GM21737 (cell line): ENCODE results near the gene ECI2.
"Not testable (repeated sequence)": the region's sequence is repeated elsewhere in the genome, so short reads cannot be mapped to it uniquely, and the experiment has no call there.

Source experiments
- ATAC-seq: cut with Tn5 transposase; IDR thresholded peaks from one replicate; pipeline ENCODE4 v1.9.1; 2021; ENCODE audit warnings: mild to moderate bottlenecking, moderate library complexity; ENCODE audit not compliant: unreplicated experiment

Gene ECI2

DNA sequence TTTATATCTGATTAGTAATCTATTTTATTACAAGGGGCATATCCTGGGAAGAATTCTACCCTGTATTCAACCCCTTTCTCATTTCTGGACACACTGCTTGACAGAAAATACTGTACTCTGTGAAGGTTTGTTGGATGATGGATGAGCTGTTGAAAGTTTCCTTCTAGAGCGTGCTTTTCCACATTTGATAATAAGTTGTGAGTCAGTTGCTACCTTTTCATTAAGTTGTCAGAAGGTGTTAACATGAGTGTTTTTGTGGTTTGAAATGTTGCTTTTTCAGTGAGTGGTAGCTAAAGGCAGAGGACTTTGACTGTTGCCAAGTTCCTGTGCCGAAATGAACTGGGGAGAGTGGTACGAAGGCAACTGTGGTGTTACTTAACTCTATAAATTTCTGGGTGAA, 3.9 kb upstream of the ECI2 start:
- no peak for ATAC-seq

DNA sequence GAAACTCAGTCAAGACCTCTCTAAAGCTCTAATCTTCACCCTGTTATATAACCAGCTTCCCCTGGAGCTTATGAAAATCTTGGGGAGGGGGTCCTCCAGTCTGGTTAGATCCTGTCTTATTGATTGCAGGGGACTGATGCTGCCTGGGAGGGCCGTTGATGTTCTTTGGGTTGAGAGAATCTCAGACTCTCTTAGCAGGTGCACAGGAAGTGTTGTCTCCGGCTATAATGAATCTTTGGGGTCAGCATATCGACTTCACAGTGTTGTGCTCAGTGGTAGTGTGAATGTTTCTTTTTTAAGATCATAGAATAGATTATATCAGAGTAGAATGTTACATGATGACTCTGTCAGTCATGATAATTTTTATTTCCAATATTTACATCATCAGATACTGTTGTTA, 2.8 kb upstream of the ECI2 start:
- ATAC-seq = no peak

DNA sequence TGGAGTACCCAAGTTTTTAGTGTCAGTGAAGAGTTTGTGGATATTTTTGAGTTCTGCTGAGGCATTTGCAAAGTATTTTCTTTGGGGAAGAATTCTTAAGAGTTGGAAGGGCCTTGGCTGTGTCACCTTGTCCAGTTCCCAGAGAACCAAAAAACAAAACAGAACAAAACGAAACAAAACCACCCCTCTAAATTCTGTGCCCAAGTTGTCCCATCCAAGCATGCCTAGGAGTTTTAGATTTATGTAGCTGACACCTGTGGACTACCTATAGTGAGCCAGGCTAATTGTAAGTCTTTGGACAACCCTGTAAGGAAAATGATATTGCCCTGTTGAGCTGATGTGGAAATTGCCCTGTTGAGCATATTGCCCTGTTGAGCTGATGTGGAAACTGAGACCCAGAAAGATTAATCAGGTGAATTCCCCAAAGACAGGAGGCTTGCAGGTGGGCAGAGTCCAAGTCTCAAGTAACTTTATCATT, 1.0 kb upstream of the ECI2 start:
- no peak for ATAC-seq

DNA sequence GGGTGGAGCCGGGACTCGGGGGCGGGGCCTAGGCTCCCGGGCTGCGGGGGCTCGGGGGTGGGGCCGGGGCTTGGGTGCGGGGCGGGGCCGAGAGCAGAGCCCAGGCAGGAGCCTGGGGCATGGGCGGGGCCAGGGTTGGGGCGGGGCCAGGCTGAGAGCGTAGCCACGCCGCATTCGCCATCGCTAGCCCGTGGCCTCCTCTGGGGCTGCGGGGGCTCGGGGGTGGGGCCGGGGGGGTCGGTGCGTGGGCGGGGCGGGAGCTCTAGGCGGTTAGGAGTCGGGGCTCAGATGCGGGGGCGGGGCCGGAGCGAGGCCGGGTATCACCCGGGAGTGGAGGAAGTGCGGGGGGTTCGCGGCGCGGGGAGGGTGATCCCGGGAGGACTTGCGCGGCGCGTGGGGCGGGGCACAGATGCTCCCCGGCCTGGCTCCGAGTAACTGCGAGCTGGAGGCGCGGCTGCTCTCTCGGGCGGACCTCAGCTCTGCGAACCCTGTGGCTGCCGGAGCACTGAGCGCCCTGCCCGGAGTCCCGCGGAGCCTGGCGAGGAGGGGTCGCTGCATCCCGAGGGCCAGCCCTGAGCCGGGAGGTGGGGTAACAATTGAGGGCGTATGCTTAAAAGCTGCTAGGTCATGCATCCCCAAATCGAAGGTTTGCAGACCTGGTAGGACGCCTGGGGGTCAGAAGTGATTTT, 434 bp upstream of the ECI2 start:
- peak; percentile 66 for ATAC-seq

DNA sequence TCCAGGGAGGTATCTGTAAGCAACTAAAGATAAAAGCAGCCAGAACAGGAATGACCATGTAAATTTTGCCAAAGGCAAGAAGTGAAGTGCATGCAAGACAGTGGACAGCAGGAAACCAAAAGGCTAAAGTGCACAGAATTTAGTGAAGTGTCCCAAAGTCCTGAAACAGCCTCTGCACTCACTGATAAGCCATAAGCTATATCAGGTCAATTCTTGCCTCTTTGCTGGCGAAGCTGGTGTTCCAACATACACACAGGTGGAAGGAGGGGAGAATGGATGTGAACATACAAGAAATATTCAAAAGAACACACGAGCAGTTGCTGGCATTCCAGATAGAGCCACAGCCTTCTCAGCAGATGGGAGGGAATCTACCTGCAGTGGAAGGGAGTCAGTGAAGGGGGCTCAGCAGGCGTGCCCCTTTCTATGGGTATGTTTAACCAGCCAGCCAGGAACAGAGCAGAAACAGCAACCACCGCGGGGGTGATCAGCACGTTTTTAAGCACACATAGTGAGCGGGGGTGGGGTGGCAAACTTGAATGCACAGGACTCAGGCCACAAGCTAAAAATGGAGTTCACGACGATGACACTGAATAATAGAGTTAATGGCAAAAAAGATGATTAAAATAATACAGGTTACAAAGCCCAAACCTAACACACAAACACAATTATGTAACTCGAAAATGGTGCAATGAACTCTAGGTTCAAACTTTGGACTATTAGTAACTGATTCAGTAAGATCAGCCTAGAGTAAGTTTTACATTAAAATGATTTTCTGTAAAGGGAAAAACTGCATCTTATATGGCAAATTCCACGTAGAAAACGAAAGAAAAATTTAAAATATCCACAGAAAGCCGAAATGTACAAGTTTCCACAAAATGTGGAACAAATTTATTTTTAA, 1.2 kb downstream of the ECI2 start:
- no peak for ATAC-seq

DNA sequence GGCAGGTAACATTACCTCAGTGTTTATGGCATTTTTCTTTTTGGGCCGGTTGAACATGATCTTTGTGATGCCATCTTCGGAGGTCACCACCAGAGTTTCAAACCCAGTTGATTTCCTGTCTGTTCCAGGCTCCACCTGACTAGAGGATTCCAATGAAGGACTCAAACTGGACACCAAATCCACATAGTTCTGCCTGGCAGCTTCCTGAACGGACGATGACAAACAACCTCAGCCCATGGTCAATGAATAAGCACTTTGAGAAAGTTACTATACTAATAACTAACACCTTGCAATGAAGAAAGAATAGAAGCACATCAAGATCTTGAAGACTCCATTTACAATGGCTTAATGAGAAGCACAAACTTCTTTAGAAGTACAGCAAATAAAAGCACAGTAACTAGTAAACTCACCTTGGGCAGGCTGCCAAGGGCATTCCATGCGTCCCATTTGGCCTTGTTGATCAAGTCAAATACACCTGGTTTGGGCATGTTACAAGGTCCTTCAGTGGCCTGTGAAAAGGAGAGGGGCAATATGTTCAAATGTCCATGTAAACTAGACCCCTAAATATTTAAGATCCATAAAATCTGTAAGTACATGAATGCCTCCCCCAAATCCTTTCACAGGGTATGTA, 4.9 kb downstream of the ECI2 start:
- no peak for ATAC-seq

DNA sequence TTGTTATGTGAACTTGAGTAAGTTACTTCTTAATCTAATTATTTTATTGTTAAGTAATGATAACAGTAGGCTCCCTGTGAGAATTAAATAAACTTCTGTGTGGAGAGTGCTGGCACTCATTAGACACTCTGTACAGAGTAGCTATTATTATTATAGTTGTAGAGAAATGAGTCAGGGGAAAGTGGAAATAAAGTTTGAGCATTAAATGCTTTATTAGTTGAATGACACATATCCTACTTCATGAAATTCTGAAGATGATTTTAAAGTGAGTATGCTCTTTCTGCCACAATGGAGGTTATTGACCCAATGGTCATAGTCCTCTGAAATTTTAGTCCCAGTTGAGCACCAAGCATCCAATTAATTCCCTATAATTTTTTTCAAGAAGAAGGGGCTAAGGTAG, 5.9 kb downstream of the ECI2 start:
- ATAC-seq = no peak

DNA sequence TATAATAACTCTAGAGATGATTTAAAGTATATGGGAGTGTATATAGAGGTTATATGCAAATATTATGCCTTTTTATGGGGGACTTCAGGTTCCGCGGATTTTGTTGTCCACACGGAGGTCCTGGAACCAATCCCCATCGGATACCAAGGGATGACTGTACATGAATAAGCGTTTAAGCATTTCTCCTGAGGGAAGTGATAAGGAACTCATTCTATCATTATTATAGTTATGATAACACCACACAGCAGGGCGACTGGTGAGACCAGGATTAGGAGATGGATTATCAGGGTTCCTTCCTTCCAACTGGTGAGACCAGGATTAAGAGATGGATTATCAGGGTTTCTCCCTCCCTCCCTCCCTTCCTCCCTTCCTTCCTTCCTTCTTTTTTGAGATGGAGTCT, 6.6 kb downstream of the ECI2 start:
- no peak for ATAC-seq

DNA sequence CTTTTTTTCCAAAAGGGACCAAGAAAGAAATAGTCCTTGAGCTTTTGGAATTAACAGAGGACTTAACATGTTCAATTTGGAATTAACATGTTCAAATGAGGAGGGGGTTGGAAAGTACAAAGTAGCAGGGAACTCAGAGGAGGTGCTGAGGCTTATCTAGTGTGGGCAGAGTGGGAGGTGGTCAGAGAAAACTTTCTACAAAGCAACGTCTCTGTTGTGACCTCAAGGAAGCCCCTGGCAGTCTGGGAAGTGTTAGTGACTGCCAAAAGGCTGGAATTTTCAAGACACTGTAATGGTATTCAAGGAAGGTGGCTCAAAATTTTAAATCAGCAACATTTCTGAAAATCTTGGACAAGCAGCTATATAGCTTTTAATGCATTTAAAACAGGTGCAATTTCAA, 7.3 kb downstream of the ECI2 start:
- no peak for ATAC-seq

DNA sequence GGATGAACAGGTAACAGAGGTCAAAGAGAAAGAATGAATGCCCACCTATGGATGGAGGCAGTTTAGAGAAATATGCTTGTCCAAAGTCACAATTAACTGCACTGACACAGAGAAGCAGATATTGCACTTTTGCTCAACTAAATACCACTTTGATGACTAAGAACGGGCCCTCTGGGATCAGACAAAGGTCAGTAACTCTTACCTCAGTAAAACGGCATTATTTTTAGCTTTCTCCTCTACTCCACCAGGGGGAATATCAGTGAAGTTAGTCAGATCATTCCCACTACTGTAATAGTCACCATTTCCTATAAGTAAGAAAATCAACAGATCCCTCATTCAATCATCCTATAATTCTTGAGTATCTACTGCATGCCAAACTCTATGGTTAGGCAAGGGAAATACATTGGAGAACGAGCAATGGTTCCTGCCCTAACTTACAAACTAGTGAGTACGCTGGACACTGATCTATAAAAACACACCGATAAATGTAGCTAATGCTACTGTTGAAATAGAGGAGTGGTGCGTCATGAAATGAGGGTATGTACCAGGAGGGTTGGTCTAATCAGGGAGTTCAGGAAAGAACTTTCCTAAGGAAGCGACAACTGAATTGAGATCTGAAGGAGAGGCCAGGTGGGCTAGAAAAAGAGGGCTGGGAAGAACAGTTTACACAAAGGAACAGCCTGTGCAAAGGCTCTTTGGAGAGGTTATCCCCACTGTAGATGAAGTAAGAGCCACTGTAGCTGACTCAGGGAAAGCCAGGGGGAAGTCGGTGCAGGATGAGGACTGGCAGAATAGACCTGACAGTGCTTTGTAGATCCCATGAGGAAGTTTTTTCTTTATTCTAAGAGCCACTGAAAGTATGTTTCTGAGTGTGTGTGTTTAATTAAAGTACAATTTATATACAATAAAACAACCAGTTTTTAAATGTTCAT, 9.2 kb downstream of the ECI2 start:
- ATAC-seq = no peak

DNA sequence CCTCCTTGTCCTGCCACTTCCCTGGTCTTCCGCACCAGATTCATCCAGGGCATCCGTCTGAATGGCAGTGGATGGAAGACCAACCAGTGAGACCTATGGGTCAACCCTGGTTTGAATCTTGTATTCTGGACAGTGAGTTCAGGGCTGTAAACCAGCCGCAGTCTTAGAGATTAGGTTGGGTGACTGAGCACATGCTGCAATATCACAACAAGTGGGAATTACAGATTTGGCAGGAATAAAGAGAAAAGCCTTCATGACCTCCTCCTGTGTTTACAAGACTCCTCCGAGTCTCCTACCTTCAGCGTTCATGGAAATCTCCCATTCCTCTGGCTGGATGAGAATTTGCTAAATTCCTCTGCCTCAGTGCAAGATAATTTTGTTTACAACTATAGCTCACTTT, 9.9 kb downstream of the ECI2 start:
- ATAC-seq = no peak

DNA sequence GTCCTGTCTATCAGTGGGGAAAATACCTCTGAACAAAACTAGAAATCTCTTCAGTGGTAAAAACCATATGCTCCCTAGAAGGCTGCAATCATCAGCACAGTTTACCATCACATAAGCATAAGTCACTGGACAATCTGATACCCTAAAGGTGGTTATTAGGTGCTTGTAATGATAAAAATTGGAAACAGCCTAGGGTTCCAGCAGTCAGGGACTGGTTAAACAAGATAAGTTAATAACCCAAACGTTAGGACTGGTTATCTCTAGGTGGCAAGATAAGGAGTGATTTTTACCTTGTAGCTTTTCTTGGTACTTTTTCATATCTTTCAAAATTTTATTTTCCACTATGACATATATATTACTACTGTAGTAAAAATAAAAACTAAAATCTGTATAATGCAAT, 11.0 kb downstream of the ECI2 start:
- no peak for ATAC-seq

DNA sequence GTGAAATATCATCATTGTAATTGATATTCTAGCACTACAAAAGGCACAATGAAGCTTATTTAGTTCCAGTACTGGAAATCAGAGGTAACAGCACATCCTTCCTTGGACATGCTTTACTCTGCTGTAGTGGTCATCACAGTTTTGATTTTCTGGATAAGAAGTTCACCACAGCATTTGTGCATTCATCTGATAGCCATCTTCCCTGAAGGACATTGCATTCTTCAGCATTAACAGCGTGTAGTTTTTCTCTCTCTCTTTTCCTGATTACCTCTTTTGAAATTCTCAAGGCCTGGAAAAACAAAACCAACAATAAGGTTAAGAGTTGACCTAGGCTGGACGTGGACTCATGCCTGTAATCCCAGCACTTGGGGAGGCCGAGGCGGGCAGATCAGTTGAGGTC, 19.6 kb downstream of the ECI2 start:
- no peak for ATAC-seq

DNA sequence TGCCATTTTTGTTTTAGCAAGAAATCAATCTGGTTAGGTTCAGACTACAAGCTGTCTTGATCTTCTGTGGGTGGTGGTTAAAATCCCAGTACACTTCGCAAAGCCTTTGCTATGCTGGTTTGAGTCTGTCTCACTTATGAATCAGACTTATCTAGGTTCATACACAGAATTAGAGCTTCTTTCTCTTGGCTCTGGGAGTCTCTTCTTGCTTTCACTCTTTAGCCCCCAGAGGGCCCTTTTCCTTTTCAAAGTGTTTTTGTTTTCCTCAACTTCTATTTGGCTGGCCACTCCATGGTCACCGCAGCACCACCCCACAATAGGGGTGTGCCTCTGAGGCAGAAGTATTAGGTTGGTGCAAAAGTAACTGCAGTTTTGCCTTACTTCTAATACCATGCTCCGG, 21.3 kb downstream of the ECI2 start:
- ATAC-seq = no peak

DNA sequence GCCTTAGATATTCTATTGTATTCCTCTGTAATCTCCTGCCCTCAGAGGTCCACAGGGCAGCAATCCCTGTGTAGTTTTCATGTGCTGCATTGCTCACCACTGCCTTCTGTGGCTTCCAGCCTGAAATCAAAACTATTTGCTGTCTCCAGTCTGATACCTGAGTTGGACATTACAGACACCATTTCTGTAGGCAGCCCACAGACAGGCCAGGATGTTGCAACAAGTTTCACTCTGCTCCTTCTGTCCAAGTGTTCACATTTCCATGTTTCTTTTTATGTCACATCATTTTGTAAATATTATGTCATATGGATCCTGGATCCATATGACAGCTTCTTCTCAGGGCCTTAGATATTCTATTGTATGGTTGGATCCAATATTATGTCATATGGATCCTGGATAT, 21.7 kb downstream of the ECI2 start:
- ATAC-seq = no peak

DNA sequence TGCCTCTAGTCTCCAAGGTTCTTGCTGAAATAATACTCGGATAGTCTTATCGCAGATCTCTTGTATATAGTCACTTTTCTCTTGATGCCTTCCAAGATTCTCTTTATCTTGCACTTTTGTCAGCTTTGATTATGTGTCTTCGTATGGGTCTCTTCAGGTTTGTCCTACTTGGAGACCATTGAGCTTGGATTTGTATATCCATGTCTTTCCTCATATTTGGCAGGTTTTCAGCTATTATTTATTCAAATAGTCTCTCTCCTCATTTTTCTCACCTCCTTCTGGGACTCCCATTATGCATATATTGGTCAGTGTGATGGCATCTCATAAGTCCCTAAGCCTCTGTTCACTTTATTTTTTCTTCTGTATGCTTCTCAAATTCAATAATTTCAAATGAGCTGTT, 23.0 kb downstream of the ECI2 start:
- no peak for ATAC-seq

DNA sequence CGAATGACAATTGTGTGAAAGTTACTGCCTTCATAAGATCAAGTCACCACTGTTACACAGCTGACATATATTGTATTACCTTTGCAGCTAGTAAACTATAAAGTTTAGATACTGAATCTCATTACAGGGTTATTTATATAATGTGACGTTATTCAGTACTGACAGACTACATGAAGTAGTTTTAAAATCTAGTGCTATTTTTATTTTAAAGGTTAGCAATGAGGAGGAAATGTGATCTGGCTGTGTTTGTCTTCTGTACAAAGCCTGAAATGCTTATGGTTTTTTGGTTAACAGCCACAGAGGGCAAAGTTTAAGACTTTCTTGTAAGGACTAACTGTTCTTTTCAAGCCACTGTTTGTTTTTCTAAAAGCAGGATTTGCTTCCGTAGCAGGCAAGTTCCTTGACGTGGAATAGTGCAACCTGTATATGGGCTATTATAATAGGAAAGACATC, 26.0 kb downstream of the ECI2 start:
- ATAC-seq = not testable (repeated sequence)

DNA sequence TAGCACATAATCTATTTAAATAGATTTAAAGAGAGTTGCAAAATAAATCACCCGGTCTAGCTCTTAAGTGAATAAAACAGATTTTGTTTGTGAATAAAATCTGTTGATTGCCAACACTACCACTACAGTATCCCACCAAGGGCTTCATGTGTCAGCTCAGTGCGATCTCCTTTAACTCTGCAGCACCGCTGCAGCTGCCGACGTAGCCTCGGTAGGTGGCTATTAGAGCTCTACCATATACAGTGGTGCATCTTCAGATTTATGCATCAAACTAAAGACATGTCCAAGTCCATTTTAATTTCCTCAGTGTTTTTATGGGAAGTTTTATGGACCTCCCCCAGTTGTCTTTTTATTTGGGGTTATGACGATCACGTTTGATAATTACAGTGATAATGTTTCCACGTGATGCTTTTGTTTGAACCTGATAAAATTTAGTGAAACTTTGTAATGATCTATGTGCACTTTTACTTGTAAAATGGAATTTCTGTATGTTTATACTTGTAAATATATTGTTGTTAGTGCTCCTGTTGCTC, 26.7 kb downstream of the ECI2 start:
- no peak for ATAC-seq

DNA sequence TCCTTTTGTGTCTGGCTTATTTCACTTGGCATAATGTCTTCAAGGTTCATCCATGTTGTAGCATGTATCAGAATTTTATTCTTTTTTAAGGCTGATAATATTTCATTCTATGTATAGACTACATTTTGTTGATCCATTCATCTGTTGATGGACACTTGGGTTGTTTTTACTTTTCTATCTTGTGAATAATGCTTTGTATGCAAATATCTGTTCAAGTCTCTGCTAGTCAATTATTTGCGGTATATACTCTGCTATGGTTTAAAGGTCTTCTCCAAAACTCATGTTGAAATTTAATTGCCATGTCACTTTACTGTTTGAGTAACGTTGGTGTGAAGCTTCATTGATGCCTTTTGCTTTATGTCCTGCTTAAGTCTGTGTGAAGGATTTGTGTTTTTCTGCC, 27.5 kb downstream of the ECI2 start:
- ATAC-seq = no peak

DNA sequence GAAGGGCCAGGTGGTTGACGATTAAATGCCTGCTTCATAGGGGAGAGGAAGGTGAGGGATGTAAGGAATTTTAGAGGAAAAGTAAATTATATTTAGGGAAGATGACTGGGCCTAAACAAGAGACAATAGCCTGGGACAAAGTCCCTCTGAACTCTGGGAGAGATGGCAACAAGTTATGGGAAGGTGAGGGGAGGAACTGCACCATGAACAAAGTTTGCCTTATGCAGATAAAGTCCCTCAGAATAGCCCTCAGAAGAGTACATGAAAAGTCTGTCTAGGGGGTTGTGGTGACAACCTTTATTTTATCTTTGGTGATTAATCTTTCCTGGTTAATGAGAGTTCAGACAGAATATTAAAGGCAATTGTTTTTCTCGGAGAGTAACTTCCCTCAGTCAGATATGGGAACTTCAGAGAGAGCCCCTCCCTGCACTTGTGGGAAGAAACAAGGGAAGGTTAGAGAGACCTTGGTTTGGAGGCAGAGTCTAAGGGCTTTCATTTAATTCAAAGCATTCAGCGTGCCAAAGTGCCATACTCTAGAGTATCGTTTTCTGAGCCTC, 29.3 kb downstream of the ECI2 start:
- no peak for ATAC-seq
